IPS-20b (cell line): Measurements from ENCODE around the gene CLDN7.

Experiments used
- H3K27ac ChIP-seq: one replicate; pipeline ENCODE4 v1.5.1; 2013; ENCODE audit warnings: low read length
- H3K27me3 ChIP-seq: 2 replicates; pipeline ENCODE4 v1.6.1; 2013; ENCODE audit warnings: mild to moderate bottlenecking, low read length, inconsistent platforms; ENCODE audit not compliant: insufficient read depth
- H3K36me3 ChIP-seq: 2 replicates; pipeline ENCODE4 v1.6.1; 2013; ENCODE audit warnings: low read depth, mild to moderate bottlenecking, inconsistent platforms, low read length, moderate library complexity; ENCODE audit not compliant: insufficient read depth
- H3K4me1 ChIP-seq: 2 replicates; pipeline ENCODE4 v1.6.1; 2013; ENCODE audit warnings: mild to moderate bottlenecking, control low read depth, inconsistent platforms, low read length, moderate library complexity; ENCODE audit not compliant: insufficient read depth
- H3K4me3 ChIP-seq: 2 replicates; pipeline ENCODE4 v1.5.1; 2013; ENCODE audit warnings: mild to moderate bottlenecking, low read length, inconsistent platforms
- H3K9ac ChIP-seq: 2 replicates; pipeline ENCODE4 v1.6.1; 2013; ENCODE audit warnings: low read depth, mild to moderate bottlenecking, inconsistent platforms, low read length, moderate library complexity
- H3K9me3 ChIP-seq: 2 replicates; pipeline ENCODE4 v1.6.1; 2013; ENCODE audit warnings: mild to moderate bottlenecking, low read depth, low read length, inconsistent platforms; ENCODE audit not compliant: insufficient read depth

Gene CLDN7

DNA sequence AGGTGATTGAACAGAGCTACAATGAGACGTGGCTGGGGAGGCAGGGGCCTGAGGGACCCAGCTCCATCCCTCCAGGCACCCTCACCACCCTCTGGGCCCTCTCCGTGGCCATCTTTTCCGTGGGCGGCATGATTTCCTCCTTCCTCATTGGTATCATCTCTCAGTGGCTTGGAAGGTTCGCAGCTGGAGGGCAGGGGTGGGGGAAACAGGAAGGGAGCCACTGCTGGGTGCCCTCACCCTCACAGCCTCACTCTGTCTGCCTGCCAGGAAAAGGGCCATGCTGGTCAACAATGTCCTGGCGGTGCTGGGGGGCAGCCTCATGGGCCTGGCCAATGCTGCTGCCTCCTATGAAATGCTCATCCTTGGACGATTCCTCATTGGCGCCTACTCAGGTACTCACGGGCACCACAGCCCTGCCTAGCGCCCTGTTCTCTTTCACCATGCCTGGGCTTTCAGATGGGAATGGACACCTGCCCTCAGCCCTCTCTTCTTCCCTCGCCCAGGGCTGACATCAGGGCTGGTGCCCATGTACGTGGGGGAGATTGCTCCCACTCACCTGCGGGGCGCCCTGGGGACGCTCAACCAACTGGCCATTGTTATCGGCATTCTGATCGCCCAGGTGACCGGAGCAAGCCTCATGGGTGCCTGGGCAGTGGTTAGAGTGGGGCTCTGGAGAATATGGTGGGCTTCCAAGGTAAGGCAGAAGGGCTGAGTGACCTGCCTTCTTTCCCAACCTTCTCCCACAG is 21.4 kb upstream of the CLDN7 start:
- Histone ChIP-seq H3K27ac (no peak overlapping the region), H3K4me1 (peaks cover 7% of the 10 kb centered on the region; the same call in 1 of the 2 replicates), H3K4me3 (no peak overlapping the region), H3K9me3 (no peaks in the 10 kb centered on the region), H3K27me3 (peaks cover 36% of the 10 kb centered on the region), H3K36me3 (peaks cover 14% of the 10 kb centered on the region; the same call in 1 of the 2 replicates), H3K9ac (no peak overlapping the region)

GRCh38 chr17:7282752-7283321 is 20.6 kb upstream of the CLDN7 start:
- Histone ChIP-seq H3K9ac (no peak overlapping the region; the same call in 1 of the 2 replicates), H3K27me3 (peaks cover 36% of the 10 kb centered on the region), H3K9me3 (no peaks in the 10 kb centered on the region), H3K36me3 (peaks cover 8% of the 10 kb centered on the region; the same call in 1 of the 2 replicates), H3K27ac (no peak overlapping the region), H3K4me1 (peaks cover 7% of the 10 kb centered on the region; the same call in 1 of the 2 replicates), H3K4me3 (peak overlapping the region; percentile 82)

GRCh38 chr17:7281953-7282751 is 19.9 kb upstream of the CLDN7 start:
- Histone ChIP-seq H3K4me3 (peak overlapping the region; percentile 82), H3K27me3 (peaks cover 36% of the 10 kb centered on the region), H3K4me1 (peaks cover 7% of the 10 kb centered on the region; the same call in 1 of the 2 replicates), H3K9me3 (no peaks in the 10 kb centered on the region), H3K9ac (peak overlapping the region; percentile 68; the same call in 1 of the 2 replicates), H3K27ac (no peak overlapping the region), H3K36me3 (peaks cover 3% of the 10 kb centered on the region; the same call in 1 of the 2 replicates)

- H3K9me3 ChIP-seq: no peaks in the 10 kb centered on the region
- H3K4me3 ChIP-seq: peak within 1 kb of the TSS; percentile 82
- H3K27ac ChIP-seq: no peak within 1 kb of the TSS
- peaks cover 7% of the 10 kb centered on the region; the same call in 1 of the 2 replicates for H3K4me1 ChIP-seq
- H3K36me3 ChIP-seq: peaks cover 3% of the 10 kb centered on the region; the same call in 1 of the 2 replicates
- H3K27me3 ChIP-seq: peaks cover 36% of the 10 kb centered on the region
- peak within 1 kb of the TSS; percentile 68; the same call in 1 of the 2 replicates for H3K9ac ChIP-seq
Measured at GRCh38 chr17:7281074-7281952, 19.0 kb upstream of the CLDN7 start, which contains the start of gene SLC2A4. TSS of gene SLC2A4 (plus strand) at chr17:7281718. CDS start at chr17:7281935, 217 bp downstream.

- H3K27me3 ChIP-seq: peaks cover 36% of the 10 kb centered on the region
- peaks cover 7% of the 10 kb centered on the region; the same call in 1 of the 2 replicates for H3K4me1 ChIP-seq
- H3K9ac ChIP-seq: peak overlapping the region; percentile 67; the same call in 1 of the 2 replicates
- 0 out of 2 replicates have a peak, but pooled peaks cover 3% of the 10 kb centered on the region for H3K36me3 ChIP-seq
- H3K9me3 ChIP-seq: no peaks in the 10 kb centered on the region
- H3K4me3 ChIP-seq: peak overlapping the region; percentile 76
- H3K27ac ChIP-seq: no peak overlapping the region
Measured at GRCh38 chr17:7280519-7281073, 18.3 kb upstream of the CLDN7 start.

DNA sequence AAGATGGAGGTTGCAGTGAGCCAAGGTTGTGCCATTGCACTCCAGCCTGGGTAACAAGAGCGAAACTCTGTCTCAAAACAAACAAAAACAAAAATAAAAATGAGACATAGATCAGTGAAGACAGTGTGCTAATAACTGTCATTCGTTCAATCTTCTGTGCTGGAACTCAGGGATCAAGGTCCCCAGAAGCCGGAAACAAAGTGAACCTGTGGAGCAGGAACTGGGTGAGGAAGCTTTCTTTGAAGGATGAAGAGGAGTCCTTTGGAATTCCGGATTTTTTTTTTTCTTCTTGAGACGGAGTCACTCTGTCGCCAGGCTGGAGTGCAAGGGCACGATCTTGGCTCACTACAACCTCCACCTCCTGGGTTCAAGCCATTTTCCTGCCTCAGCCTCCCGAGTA is 17.2 kb upstream of the CLDN7 start:
- no peak overlapping the region for H3K9ac ChIP-seq
- H3K27me3 ChIP-seq: peaks cover 36% of the 10 kb centered on the region
- 0 out of 2 replicates have a peak, but pooled peaks cover 1% of the 10 kb centered on the region for H3K36me3 ChIP-seq
- no peak overlapping the region for H3K27ac ChIP-seq
- no peaks in the 10 kb centered on the region for H3K9me3 ChIP-seq
- H3K4me1 ChIP-seq: peaks cover 7% of the 10 kb centered on the region; the same call in 1 of the 2 replicates
- no peak overlapping the region for H3K4me3 ChIP-seq

DNA sequence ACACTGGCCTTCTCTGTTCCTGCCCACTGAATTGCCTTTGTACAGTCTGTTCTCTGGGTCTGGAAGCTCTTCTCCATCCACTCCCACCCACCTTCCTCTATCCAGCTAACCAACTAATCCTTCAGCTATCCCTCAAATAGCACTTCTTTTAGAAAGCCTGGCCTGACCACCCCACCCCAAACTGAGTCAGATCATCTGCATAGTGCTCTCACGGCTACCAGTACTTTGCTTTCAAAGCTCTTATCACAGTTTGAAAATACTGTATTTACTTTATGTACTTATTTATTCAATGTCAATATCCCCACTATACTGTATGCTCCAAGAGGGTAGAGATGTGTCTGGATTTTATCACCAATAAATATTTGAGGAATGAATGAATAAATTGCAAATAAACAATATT is 4.5 kb upstream of the CLDN7 start:
- Histone ChIP-seq H3K27ac (no peak overlapping the region), H3K4me3 (no peak overlapping the region), H3K36me3 (no peaks in the 10 kb centered on the region), H3K9me3 (no peaks in the 10 kb centered on the region), H3K4me1 (peaks cover 9% of the 10 kb centered on the region; the same call in 1 of the 2 replicates), H3K9ac (no peak overlapping the region), H3K27me3 (peaks cover 29% of the 10 kb centered on the region)

DNA sequence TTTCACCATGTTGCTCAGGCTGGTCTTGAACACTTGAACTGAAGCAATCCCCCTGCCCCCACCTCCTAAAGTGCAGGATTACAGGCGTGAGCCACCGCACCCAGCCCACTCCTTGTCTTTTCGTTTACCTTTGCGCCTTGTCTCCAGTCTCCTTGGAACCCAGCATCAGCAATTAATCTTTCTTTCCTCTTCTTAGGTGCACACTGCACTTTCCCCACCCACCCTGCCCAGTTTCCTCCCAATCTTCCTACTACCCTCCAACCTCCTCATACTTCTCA is 1.5 kb upstream of the CLDN7 start:
- Histone ChIP-seq H3K9me3 (no peaks in the 10 kb centered on the region), H3K4me3 (peak overlapping the region; percentile 92), H3K27me3 (peaks cover 44% of the 10 kb centered on the region), H3K9ac (peak overlapping the region; percentile 87; the same call in 1 of the 2 replicates), H3K27ac (peak overlapping the region; percentile 11), H3K4me1 (peaks cover 13% of the 10 kb centered on the region; the same call in 1 of the 2 replicates), H3K36me3 (peaks cover 16% of the 10 kb centered on the region)

- H3K36me3 ChIP-seq: peaks cover 22% of the 10 kb centered on the region
- no peaks in the 10 kb centered on the region for H3K9me3 ChIP-seq
- H3K9ac ChIP-seq: peak overlapping the region; percentile 87
- peaks cover 44% of the 10 kb centered on the region for H3K27me3 ChIP-seq
- H3K4me3 ChIP-seq: peak overlapping the region; percentile 92
- H3K4me1 ChIP-seq: peaks cover 13% of the 10 kb centered on the region; the same call in 1 of the 2 replicates
- H3K27ac ChIP-seq: peak overlapping the region; percentile 11
Measured at GRCh38 chr17:7262935-7263800, 890 bp upstream of the CLDN7 start.
